ENCODE results near the gene RALGAPA2. TPM values are rescaled to one million over a fixed set of nuclear protein-coding genes. Genes with fewer than 3 reads are reported as not detected.

The RALGAPA2 gene
- total RNA-seq, 1 donor from 2014 or later = 15.7 TPM

DNA sequence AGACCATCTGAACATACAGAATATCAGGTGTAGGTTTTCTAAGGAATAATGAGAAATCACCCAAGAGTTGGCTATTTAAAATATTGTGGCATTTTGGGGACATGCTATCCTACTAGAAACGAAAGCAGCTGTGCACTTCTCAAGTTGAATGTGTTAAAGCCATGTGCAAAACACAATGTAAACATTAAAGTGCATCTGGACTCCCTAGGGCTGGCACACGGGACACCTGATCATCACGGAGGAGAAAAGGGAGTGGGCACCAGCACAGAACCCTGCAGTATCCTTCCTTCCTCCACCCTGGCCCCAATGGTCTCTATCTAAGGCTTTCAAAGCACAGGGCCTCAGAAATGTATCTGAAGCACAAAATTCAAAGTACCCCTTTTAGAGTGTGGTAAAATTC lies 250.3 kb downstream of the RALGAPA2 start:
- Histone ChIP-seq H3K27ac (ENCODE audit: low read depth, low read length) (no peak overlapping the region), H3K9me3 (ENCODE audit: control insufficient read depth in 3 of 3, low read length in 3 of 3) (no peaks in the 10 kb centered on the region), H3K36me3 (ENCODE audit: control insufficient read depth in 3 of 3, insufficient read depth in 3 of 3, low read length in 3 of 3) (peaks cover 14 to 17% (median 15%) of the 10 kb centered on the region in 3 donors), H3K9ac (ENCODE audit: low read depth in 1 of 3, low read length in 3 of 3) (no peak overlapping the region), H3K27me3 (ENCODE audit: control insufficient read depth in 3 of 3, insufficient read depth in 3 of 3, low read length in 3 of 3) (no peaks in the 10 kb centered on the region), H3K4me1 (ENCODE audit: control insufficient read depth in 3 of 3, insufficient read depth in 3 of 3, low read length in 3 of 3) (no peaks in the 10 kb centered on the region), H3K4me3 (ENCODE audit: low read length in 3 of 3) (no peak overlapping the region)

DNA sequence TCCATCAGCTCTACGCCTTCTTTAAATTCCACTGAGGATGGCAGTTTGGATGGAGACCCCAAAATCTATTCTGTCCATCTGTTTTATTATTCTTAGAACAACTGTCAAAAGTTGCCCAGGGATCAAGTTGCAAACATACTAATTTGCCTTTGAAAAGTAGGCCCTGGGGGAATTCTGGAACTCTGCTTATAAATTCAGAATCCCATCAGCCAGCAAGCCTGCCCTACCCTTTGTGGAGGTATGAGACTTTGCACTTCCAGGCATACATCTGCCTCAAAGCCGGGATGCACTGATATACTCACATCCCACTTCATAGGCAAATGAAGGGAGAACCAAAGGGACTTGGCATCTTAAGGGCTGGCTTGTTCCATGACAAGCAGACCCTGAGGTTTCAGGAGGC lies 250.9 kb downstream of the RALGAPA2 start:
- Histone ChIP-seq H3K36me3 (ENCODE audit: control insufficient read depth in 3 of 3, insufficient read depth in 3 of 3, low read length in 3 of 3) (peaks cover 12 to 17% (median 15%) of the 10 kb centered on the region in 3 donors), H3K27ac (ENCODE audit: low read depth, low read length) (no peak overlapping the region), H3K27me3 (ENCODE audit: control insufficient read depth in 3 of 3, insufficient read depth in 3 of 3, low read length in 3 of 3) (no peaks in the 10 kb centered on the region), H3K4me1 (ENCODE audit: control insufficient read depth in 3 of 3, insufficient read depth in 3 of 3, low read length in 3 of 3) (no peaks in the 10 kb centered on the region), H3K9me3 (ENCODE audit: control insufficient read depth in 3 of 3, low read length in 3 of 3) (no peaks in the 10 kb centered on the region), H3K4me3 (ENCODE audit: low read length in 3 of 3) (no peak overlapping the region), H3K9ac (ENCODE audit: low read depth in 1 of 3, low read length in 3 of 3) (no peak overlapping the region)

DNA sequence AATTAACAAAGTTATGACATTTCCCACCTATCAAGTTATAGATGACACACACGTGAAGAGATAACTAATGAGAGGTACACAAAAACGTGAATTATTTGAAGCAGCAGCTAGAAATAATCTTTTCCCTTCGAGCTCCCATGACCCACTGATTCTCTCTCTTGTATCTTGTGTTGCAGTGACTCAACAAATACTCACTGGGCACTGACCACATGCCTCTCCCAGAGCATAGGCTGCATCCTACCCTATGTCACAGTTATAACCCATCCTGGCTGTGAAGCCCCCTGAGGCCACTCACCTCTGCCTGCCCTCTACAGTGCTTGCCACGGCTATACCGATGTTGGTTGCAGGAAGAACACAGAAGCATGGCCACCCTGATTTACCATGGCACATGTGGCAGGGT lies 252.7 kb downstream of the RALGAPA2 start:
- Histone ChIP-seq H3K27ac (ENCODE audit: low read depth, low read length) (no peak overlapping the region), H3K27me3 (ENCODE audit: control insufficient read depth in 3 of 3, insufficient read depth in 3 of 3, low read length in 3 of 3) (no peaks in the 10 kb centered on the region), H3K36me3 (ENCODE audit: control insufficient read depth in 3 of 3, insufficient read depth in 3 of 3, low read length in 3 of 3) (peaks cover 6 to 17% (median 16%) of the 10 kb centered on the region in 3 donors), H3K9me3 (ENCODE audit: control insufficient read depth in 3 of 3, low read length in 3 of 3) (no peaks in the 10 kb centered on the region), H3K4me1 (ENCODE audit: control insufficient read depth in 3 of 3, insufficient read depth in 3 of 3, low read length in 3 of 3) (peaks cover 0 to 2% (median 0%) of the 10 kb centered on the region in 3 donors), H3K4me3 (ENCODE audit: low read length in 3 of 3) (no peak overlapping the region), H3K9ac (ENCODE audit: low read depth in 1 of 3, low read length in 3 of 3) (no peak overlapping the region)

DNA sequence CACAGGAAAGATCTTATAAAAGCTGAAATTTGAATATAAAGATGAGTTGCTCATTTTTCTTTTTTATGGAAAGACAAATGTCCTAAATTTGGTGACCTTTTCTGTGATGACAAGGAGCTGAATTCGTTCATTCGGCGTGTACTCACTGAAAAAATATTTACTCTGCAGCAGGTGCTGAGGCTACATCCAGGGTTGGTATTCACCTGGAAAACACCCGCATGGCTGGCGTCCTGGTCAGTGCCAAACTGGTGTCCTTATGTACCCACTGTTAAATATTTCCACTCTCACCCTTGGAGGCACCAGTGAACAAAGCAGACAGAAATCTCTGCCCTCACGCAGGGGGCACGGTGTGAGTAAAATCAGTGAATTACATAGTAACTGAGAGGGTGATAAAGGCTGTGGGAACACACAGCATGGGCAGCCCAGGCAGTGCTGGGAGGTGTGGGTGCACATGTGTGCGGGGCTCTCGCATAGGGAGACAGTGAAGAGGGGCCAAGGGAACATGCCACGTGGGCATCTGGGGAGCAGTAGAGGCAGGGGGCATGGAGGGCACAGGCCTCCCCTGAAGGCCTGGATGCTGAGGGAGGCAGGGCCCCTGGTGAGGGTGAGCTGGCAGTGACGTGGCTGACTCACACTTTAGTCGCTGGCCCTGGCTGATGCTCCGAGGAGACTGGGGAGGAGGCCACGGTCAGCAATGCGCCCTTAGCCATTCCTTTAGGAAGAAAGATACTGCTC lies 254.9 kb downstream of the RALGAPA2 start:
- H3K27ac ChIP-seq (ENCODE audit: low read depth, low read length) = no peak overlapping the region
- peaks cover 6 to 27% (median 18%) of the 10 kb centered on the region in 3 donors for H3K36me3 ChIP-seq (ENCODE audit: control insufficient read depth in 3 of 3, insufficient read depth in 3 of 3, low read length in 3 of 3)
- H3K4me1 ChIP-seq (ENCODE audit: control insufficient read depth in 3 of 3, insufficient read depth in 3 of 3, low read length in 3 of 3) = peaks cover 3 to 7% (median 5%) of the 10 kb centered on the region in 3 donors
- H3K9me3 ChIP-seq (ENCODE audit: control insufficient read depth in 3 of 3, low read length in 3 of 3) = no peaks in the 10 kb centered on the region
- no peaks in the 10 kb centered on the region for H3K27me3 ChIP-seq (ENCODE audit: control insufficient read depth in 3 of 3, insufficient read depth in 3 of 3, low read length in 3 of 3)
- H3K4me3 ChIP-seq (ENCODE audit: low read length in 3 of 3) = no peak overlapping the region
- H3K9ac ChIP-seq (ENCODE audit: low read depth in 1 of 3, low read length in 3 of 3) = no peak overlapping the region

DNA sequence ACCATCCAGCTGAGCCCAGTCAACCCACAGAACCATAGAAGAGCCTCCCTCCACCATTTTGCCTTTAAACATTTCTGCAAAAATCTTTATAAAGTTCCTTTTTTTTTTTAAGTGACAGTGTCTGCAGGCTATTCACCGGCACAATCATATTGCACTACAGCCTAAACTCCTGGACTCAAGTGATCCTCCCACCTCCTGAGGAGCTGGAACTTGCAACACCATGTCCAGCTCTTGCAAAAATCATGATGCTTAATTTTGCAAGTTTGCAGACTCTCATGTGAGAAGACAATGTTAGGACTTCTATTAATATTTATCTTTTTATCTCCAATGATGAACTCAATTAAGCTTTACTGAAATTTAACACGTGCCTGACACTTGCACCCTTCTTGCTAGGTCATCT lies 255.7 kb downstream of the RALGAPA2 start:
- H3K9ac ChIP-seq (ENCODE audit: low read depth in 1 of 3, low read length in 3 of 3) = no peak overlapping the region
- no peak overlapping the region for H3K4me3 ChIP-seq (ENCODE audit: low read length in 3 of 3)
- H3K36me3 ChIP-seq (ENCODE audit: control insufficient read depth in 3 of 3, insufficient read depth in 3 of 3, low read length in 3 of 3) = peaks cover 6 to 28% (median 13%) of the 10 kb centered on the region in 3 donors
- H3K27ac ChIP-seq (ENCODE audit: low read depth, low read length) = no peak overlapping the region
- H3K27me3 ChIP-seq (ENCODE audit: control insufficient read depth in 3 of 3, insufficient read depth in 3 of 3, low read length in 3 of 3) = no peaks in the 10 kb centered on the region
- H3K9me3 ChIP-seq (ENCODE audit: control insufficient read depth in 3 of 3, low read length in 3 of 3) = no peaks in the 10 kb centered on the region
- peaks cover 8 to 12% (median 9%) of the 10 kb centered on the region in 3 donors for H3K4me1 ChIP-seq (ENCODE audit: control insufficient read depth in 3 of 3, insufficient read depth in 3 of 3, low read length in 3 of 3)

DNA sequence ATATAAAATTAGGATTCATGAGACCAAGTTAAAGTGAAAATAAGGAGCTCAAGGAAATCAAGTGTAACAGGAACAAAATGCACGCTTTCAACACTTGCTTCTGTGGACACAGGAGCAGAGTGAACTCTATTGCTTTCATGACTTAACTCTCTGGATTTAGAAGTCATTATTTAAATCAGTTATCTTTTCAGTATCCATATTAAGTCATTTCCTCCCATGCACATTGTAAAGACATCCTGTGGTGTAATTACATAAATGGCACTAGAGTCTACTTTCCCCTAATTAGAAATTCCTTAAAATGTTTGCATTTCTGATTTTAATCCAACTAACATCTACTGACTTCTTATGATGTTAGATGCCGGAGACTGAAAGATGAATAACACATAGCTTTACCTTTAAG lies 256.5 kb downstream of the RALGAPA2 start:
- Histone ChIP-seq H3K36me3 (ENCODE audit: control insufficient read depth in 3 of 3, insufficient read depth in 3 of 3, low read length in 3 of 3) (peaks cover 6 to 28% (median 12%) of the 10 kb centered on the region in 3 donors), H3K4me1 (ENCODE audit: control insufficient read depth in 3 of 3, insufficient read depth in 3 of 3, low read length in 3 of 3) (peaks cover 9 to 12% (median 11%) of the 10 kb centered on the region in 3 donors), H3K9me3 (ENCODE audit: control insufficient read depth in 3 of 3, low read length in 3 of 3) (no peaks in the 10 kb centered on the region), H3K27me3 (ENCODE audit: control insufficient read depth in 3 of 3, insufficient read depth in 3 of 3, low read length in 3 of 3) (no peaks in the 10 kb centered on the region), H3K27ac (ENCODE audit: low read depth, low read length) (no peak overlapping the region), H3K9ac (ENCODE audit: low read depth in 1 of 3, low read length in 3 of 3) (no peak overlapping the region), H3K4me3 (ENCODE audit: low read length in 3 of 3) (no peak overlapping the region)

DNA sequence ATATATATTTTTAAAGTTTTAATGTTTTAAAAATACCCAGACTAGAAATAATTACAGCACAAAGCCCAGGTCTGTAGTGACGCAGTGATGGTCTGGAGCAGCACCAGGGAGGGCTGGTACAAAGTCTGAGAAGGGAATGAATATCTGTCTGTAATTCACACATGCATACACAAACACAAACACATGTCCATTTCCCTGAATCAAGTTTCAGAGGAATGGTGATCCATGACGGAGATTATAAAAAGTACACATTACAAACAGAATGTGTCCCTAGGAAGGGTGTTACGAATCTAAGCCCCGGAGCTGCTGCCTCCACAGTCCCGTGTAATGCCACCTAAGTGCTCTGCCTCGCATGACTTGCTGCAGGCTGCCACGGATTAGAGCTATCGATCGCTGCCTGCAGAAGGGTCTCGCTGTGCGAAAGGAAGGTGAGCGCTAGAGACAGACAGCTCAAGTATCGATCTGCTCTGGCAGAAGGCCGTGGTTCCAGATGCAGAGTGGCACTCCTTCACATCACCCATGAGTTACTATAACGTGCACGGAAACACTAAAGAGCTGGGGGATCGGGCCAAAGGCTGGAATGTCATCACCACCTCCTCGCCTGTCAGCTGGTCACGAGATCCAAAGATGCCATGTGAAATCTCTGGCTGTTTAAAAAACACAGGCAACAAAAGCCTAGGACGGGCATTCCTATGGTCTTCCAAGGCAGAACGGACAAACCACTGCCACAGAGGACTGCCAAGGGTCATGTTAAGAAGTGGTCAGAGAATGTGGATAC lies 257.4 kb downstream of the RALGAPA2 start:
- Histone ChIP-seq H3K9me3 (ENCODE audit: control insufficient read depth in 3 of 3, low read length in 3 of 3) (no peaks in the 10 kb centered on the region), H3K27ac (ENCODE audit: low read depth, low read length) (no peak overlapping the region), H3K4me1 (ENCODE audit: control insufficient read depth in 3 of 3, insufficient read depth in 3 of 3, low read length in 3 of 3) (peaks cover 14 to 17% (median 16%) of the 10 kb centered on the region in 3 donors), H3K36me3 (ENCODE audit: control insufficient read depth in 3 of 3, insufficient read depth in 3 of 3, low read length in 3 of 3) (peaks cover 6 to 28% (median 12%) of the 10 kb centered on the region in 3 donors), H3K27me3 (ENCODE audit: control insufficient read depth in 3 of 3, insufficient read depth in 3 of 3, low read length in 3 of 3) (no peaks in the 10 kb centered on the region), H3K4me3 (ENCODE audit: low read length in 3 of 3) (no peak overlapping the region), H3K9ac (ENCODE audit: low read depth in 1 of 3, low read length in 3 of 3) (no peak overlapping the region)

DNA sequence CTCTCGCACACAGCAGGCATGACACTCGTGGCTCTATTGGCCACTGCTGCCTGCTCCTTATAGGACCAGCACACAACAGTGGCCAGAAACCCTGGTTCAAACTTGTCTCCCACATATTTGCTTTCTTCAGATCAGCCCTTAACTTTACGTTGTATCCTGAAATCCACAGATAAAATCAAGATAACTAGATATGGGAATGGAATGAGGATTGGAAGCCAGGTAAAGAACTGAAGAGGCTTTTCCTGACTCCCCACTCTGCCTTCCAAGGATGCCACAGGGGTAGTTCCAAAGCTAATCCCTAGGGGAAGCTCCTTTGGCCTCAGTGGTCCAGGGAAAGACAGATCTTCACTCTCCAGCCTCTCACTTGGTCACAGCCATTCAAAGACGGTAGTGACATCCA lies 258.1 kb downstream of the RALGAPA2 start:
- Histone ChIP-seq H3K27me3 (ENCODE audit: control insufficient read depth in 3 of 3, insufficient read depth in 3 of 3, low read length in 3 of 3) (no peaks in the 10 kb centered on the region), H3K9ac (ENCODE audit: low read depth in 1 of 3, low read length in 3 of 3) (no peak overlapping the region), H3K9me3 (ENCODE audit: control insufficient read depth in 3 of 3, low read length in 3 of 3) (no peaks in the 10 kb centered on the region), H3K27ac (ENCODE audit: low read depth, low read length) (no peak overlapping the region), H3K4me1 (ENCODE audit: control insufficient read depth in 3 of 3, insufficient read depth in 3 of 3, low read length in 3 of 3) (peaks cover 14 to 17% (median 16%) of the 10 kb centered on the region in 3 donors), H3K36me3 (ENCODE audit: control insufficient read depth in 3 of 3, insufficient read depth in 3 of 3, low read length in 3 of 3) (peaks cover 6 to 25% (median 12%) of the 10 kb centered on the region in 3 donors), H3K4me3 (ENCODE audit: low read length in 3 of 3) (no peak overlapping the region)

DNA sequence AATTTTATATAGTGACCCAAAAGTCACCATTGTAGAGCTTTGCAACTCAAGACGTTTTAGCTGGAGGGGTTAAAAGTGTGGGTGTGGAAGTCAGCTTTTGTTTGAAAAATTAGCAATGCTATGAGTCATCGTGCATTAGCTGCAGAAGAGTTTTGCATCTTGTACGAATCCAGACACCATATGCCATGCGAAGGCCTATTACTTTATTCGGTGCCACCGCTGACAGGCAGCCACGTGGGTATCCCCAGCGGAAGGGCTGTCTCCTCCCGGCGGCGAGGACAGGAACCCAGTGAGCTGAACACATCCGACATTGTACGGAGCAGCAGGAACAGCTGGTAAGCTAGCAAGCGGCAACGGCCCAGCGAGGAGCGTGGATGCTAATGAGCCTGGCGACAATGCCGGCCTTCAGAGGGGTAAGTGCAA lies 260.2 kb downstream of the RALGAPA2 start:
- peak overlapping the region; percentile 15 to 55 (median 22) for H3K4me3 ChIP-seq (ENCODE audit: low read length in 3 of 3)
- no peak overlapping the region for H3K9ac ChIP-seq (ENCODE audit: low read depth in 1 of 3, low read length in 3 of 3)
- no peaks in the 10 kb centered on the region for H3K27me3 ChIP-seq (ENCODE audit: control insufficient read depth in 3 of 3, insufficient read depth in 3 of 3, low read length in 3 of 3)
- H3K9me3 ChIP-seq (ENCODE audit: control insufficient read depth in 3 of 3, low read length in 3 of 3) = no peaks in the 10 kb centered on the region
- no peak overlapping the region for H3K27ac ChIP-seq (ENCODE audit: low read depth, low read length)
- H3K4me1 ChIP-seq (ENCODE audit: control insufficient read depth in 3 of 3, insufficient read depth in 3 of 3, low read length in 3 of 3) = peaks cover 14 to 17% (median 16%) of the 10 kb centered on the region in 3 donors
- H3K36me3 ChIP-seq (ENCODE audit: control insufficient read depth in 3 of 3, insufficient read depth in 3 of 3, low read length in 3 of 3) = peaks cover 0 to 20% (median 6%) of the 10 kb centered on the region in 3 donors

DNA sequence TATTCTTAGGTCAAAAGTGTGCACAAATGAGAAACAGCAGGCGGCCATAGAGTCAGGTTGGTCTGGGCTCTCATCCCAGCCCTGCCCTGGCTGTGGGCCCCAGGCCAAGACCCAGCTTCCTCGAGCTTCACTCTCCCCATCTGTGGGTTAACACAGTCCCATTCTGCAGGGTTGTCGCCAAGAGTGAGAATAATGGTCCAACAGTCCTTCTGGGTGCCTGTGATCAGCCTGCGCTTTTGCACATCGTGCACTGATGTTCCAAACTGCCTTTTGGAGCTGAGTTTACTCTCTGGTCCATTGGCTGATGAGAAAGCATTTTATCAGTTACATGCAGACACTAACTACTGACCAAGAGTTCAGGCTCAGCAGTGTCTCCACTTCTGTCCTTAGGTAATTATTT lies 261.9 kb downstream of the RALGAPA2 start:
- Histone ChIP-seq H3K9ac (ENCODE audit: low read depth in 1 of 3, low read length in 3 of 3) (no peak overlapping the region), H3K36me3 (ENCODE audit: control insufficient read depth in 3 of 3, insufficient read depth in 3 of 3, low read length in 3 of 3) (peaks cover 0 to 18% (median 6%) of the 10 kb centered on the region in 3 donors), H3K27ac (ENCODE audit: low read depth, low read length) (no peak overlapping the region), H3K9me3 (ENCODE audit: control insufficient read depth in 3 of 3, low read length in 3 of 3) (no peaks in the 10 kb centered on the region), H3K4me1 (ENCODE audit: control insufficient read depth in 3 of 3, insufficient read depth in 3 of 3, low read length in 3 of 3) (peaks cover 16 to 19% (median 16%) of the 10 kb centered on the region in 3 donors), H3K27me3 (ENCODE audit: control insufficient read depth in 3 of 3, insufficient read depth in 3 of 3, low read length in 3 of 3) (no peaks in the 10 kb centered on the region), H3K4me3 (ENCODE audit: low read length in 3 of 3) (no peak overlapping the region)

Measured in skeletal muscle tissue (tissue), 4 donors.